Activated naive CD4-positive, alpha-beta T cell treated with anti-CD3 and anti-CD28 coated beads, Interleukin-2, amount 50 U/mL, for 16 hours (primary cell): ENCODE results near the gene CYB5A.
"Not testable (repeated sequence)": the region's sequence is repeated elsewhere in the genome, so short reads cannot be mapped to it uniquely, and the experiment has no call there.

ENCODE experiments used
- DNase-seq: peaks from one replicate; pipeline ENCODE4 v3.0.0-alpha.2; 2020

The CYB5A gene, protein sequence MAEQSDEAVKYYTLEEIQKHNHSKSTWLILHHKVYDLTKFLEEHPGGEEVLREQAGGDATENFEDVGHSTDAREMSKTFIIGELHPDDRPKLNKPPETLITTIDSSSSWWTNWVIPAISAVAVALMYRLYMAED

DNA sequence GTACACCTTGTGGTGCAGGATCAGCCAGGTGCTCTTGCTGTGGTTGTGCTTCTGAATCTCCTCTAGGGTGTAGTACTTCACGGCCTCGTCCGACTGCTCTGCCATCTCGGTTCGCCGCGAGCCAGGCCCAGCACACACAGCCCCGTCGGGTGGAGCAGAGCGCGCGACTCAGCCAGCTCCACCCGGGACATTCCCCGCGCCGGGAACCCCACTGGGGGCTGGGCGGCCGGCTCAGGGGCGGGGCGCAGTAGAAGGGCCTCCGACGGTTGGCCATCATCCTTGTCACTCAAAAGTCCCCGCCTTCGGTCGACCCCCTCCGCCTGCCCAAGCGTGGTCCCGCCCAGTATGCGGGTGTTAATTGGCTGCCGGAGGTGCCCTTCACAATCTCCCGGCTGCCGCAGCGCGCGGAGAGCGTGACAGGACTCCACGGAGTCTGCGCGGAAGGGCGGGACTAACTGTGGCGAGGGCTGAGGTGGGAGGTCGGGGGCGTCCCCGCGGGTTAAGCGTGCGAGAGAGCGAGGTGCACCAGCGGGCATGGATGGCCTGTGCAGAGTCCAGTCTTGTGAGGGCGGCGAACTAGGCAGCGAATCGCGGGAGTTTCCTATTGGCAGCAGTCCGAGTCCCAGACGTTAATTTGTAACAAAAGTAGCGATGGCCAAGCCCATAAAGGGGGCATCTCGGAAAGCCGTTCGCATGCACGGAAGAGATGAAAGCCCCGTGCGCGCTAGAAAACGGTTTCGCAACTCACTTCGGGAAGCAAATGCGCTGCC is at the start of gene CYB5A:
CYB5A (minus strand) TSS at position 193 of the 770 bp plus-strand sequence; CDS start at position 105, 88 bp downstream.
- DNase-seq, result peak; percentile 99

DNA sequence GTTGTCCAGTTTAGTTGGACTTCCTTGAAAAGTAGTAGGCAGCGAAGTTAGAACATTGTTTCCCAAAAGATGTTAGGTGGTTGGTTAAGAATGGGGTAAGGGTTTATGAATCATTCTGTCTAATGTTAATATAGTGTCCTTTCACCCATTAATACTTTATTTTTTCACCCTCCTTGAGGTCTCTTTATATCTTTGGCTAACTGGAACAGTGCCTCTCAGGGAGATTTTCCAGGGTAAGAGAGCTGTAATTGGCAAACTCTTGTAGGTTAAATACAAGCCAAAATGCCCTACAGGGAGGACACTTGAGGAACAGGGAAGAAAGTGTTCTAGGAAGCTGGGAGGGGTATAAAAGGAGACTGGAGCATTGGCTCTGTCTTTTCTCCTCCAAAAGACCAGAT is 46.1 kb upstream of the CYB5A start:
- no peak for DNase-seq

- no peak for DNase-seq
These were observed 45.6 kb upstream of the CYB5A start for GRCh38 chr18:74337155-74337911.

DNA sequence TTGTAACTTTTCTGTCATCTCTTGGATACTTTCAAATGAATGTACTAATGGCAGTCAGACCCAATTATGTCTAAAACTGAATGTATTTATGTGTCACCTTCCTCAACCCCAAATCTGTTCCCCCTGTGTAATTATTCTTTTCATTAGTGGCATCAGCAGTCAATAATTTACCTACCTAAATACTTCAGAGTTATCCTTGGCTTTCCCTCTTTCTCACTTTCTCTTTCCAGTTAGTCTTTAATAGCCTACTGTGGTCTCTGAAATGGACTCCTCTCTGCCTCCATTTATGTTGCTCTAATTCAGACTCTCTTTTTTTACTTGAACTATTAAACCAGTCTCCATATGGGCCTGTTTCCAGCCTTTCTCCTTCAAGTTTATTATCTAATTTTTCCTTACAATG is 44.9 kb upstream of the CYB5A start:
- DNase-seq, result no peak

GRCh38 chr18:74334242-74334893 is 42.6 kb upstream of the CYB5A start:
- no peak for DNase-seq

GRCh38 chr18:74333091-74333490 is 41.3 kb upstream of the CYB5A start:
- DNase-seq, result no peak

DNA sequence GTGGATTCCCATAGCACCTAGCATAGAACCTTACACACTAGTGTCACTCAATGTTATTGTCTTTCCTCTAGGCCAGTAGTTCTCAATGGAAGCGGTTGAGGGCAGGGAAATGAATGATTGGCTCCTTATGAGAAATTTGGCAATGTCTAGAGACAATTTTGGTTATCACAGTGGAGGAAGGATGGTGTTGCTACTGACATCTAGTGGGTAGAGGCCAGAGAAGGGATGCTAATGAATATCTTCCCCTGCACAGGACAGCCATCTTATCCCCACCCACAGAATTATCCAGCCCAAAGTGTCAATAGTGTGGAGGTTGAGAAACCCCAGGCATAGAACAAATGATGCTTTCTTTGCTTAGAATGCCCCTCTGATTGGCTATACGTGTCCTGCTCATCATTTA is 39.6 kb upstream of the CYB5A start:
- no peak for DNase-seq

GRCh38 chr18:74329688-74330205 is 38.0 kb upstream of the CYB5A start:
- DNase-seq, result no peak

DNA sequence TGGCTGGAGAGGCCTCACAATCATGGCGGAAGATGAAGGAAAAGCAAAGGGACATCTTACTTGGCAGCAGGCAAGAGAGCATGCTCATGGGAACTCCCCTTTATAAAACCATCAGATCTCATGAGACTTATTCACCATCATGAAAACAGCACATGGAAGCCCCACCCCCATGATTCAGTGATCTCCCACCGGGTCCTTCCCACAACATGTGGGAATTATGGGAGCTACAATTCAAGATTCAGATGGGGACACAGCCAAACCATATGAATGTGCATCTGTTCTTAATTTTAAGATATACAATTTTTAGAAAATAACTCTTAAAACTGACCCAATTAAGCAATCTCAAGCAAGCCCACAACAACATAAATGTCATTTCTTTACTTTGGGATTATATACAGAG is 36.4 kb upstream of the CYB5A start:
- DNase-seq, result no peak

GRCh38 chr18:74326791-74327190 is 35.0 kb upstream of the CYB5A start:
- DNase-seq, result not testable (repeated sequence)

GRCh38 chr18:74326231-74326630 is 34.5 kb upstream of the CYB5A start:
- no peak for DNase-seq

- DNase-seq, result no peak
These were observed 24.8 kb upstream of the CYB5A start for GRCh38 chr18:74316257-74317170.

DNA sequence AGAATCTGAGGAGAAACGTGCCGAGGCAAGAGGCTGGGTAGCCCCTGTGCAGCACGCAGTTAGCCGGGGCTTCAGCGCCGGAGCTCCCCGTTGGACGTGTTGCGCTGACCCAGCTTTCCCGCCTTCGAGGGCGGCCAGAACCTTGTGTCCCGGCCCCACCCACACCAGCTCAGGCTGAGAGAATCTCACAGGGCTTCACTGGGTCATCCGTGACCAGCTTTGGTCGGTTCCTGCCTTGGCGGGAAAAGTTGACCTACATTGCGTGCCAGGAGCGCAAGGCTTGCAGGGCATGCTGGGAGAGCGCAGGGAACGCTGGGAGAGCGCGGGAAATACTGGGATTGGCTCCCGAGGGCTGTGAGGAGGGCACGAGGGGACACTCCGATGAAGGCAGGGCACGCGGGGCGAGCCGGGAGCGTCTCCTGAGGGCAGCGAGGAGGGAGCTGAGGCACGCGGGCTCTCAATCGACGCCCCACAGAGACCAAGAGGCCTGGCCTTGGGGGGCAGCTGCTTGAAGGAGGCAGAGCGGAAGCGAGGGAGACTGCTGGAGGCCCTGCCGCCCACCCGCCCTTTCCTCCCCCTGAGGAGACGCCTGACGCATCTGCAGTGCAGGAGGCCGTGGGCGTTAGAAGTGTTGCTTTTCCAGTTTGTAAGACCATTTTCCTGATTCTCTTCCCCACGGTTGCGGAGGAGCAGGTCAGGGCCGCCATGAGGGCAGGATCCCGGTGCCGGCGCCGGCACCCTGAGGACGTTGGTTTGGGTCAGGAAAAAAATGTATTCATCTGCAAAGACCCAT is 23.9 kb upstream of the CYB5A start, which contains the start of gene C18orf63:
C18orf63 (plus strand) TSS at position 376 of the 793 bp plus-strand sequence. CDS start 2,027 bp downstream, outside the sequence.
- no peak for DNase-seq

- DNase-seq, result no peak
These were observed 23.1 kb upstream of the CYB5A start for GRCh38 chr18:74314759-74315463.

DNA sequence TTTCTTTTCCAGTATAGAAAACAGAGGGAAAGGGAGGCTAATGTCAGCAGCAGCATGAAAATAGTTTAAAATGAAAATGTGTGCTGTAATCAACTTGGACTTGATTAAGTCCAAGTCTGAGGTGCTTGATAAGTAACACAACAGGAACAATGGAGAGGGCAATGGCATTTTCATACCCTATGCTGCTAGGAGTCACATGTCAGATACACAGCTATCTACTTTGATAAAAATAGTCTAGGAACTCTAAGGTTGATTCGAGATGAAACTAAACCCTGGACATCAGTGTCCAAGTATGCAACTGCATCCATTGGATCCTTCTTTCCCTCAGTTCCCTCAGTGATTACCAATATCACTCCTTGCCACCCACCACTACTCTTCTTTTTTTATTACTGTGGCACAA is 19.2 kb upstream of the CYB5A start:
- no peak for DNase-seq

DNA sequence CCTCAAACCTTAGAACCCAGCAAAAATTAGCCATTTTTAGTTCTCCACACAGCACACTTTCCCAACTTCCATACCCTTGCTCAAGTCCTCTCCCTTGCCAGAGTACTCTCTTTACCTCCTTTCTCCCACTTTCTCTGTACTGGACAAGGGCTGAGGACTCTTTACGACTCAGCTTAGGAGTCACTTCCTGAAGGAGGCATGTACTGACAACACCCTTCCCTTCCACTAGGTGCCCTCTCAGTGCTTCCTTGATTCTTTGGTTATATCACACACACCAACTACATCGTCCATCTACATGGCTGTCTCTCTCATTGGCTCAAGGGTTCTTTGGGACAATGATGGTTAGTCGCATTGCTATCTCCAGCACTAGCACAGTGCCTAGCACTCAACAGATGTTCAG is 18.6 kb upstream of the CYB5A start:
- no peak for DNase-seq

- DNase-seq, result no peak
These were observed 12.2 kb upstream of the CYB5A start for GRCh38 chr18:74303936-74304335.

GRCh38 chr18:74303306-74303705 is 11.5 kb upstream of the CYB5A start:
- DNase-seq, result no peak

- DNase-seq, result no peak
These were observed 8.0 kb upstream of the CYB5A start for GRCh38 chr18:74299746-74300145.

DNA sequence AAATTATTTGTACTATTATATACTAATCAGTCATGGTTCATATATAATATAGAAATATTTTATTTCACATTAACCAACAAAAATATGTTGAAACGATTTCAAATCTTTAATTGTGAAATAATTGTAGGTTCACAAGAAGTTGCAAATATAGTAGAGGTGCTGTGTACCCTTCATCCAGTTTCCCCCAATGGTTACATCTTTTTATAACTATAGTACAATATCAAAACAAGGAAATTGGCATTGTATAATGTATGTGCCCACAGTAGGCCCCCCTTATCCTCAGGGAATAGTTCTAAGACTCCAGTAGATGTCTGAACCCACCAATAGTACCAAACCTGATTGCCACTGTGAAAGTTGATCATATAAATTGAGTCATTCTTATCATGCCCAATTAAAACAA is 7.4 kb upstream of the CYB5A start:
- no peak for DNase-seq
